GM12891 (cell line): ENCODE results near the gene ZBTB16.

Experiments used
- PAX5 ChIP-seq: IDR thresholded peaks from 2 replicates; pipeline ENCODE4 v1.6.1; 2011; ENCODE audit warnings: low read length, moderate library complexity, mild to moderate bottlenecking; ENCODE audit not compliant: insufficient read depth, severe bottlenecking
- POLR2A ChIP-seq: IDR thresholded peaks from 2 replicates; pipeline ENCODE4 v1.6.1; 2011; ENCODE audit warnings: low read depth, low read length, control low read depth
- POLR2AphosphoS5 ChIP-seq: IDR thresholded peaks from 2 replicates; pipeline ENCODE4 v1.6.1; 2011; ENCODE audit warnings: low read depth, low read length, control low read depth
- SPI1 ChIP-seq: IDR thresholded peaks from 2 replicates; pipeline ENCODE4 v1.6.1; 2011; ENCODE audit warnings: low read depth, low read length, control low read depth
- TAF1 ChIP-seq: IDR thresholded peaks from 2 replicates; pipeline ENCODE4 v1.6.1; 2011; ENCODE audit warnings: low read depth, low read length, control low read depth

DNA sequence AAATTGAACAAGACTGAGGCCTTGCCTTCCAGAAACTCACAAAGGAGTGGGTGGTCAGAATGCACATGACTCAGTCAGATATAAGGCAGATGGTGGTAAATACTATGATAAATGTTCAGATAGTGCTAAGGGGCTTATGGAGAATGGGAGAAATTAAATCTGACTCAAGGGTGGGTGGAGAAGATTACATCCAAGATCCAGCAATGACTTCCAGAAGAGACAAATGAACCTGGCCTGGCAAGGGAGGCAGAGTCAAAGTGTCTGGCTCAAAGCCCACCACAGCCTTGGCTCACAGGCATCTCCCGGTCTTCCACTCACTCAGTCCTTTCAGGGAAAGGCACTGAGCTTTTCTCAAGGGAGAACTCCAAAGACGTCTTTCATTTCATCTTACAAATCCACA, 6.1 kb upstream of the ZBTB16 start:
- TF ChIP-seq TAF1 (no peak), POLR2A (no peak), POLR2AphosphoS5 (no peak), PAX5 (no peak), SPI1 (no peak)
